ENCODE measurements around the gene SLC2A4.

SLC2A4 gene

DNA sequence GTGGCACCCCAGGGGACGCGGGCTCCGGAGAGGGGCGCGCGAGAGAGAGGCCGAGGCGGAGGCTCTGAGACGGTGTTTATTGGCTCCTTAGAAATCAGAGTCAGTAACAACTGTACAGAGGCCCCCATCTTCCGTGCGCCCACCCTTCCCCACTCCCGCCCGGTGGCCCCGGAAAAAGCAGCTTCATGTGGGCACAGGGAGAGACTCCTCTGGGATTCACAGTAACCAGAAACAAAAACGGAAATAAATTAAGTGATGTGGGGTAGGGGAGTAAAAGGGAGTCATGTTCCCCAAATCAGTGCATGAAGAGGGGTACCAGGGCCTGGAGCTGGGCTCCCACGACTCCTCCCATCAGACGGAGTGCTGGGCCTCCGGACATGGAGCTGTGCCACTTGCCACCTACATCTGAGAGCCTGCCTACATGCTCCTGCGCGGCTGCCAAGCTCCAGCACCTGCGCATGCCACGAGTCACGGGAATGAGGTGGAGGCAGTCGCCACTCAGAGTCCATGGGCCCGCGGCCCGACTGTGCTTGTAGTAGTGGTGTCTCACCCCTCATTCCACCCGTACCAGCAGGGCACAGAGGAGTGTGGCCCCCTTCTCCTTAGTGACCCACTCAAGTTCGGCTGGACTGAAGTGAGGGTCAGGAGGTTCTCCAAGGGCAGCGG, 34.2 kb downstream of the SLC2A4 start:
- no peak for TF ChIP-seq CTCF (IDR thresholded peaks at IDR 0.05; ENCODE audit: extremely low read depth, insufficient read depth, missing control alignments)
- no peak for DNase-seq (ENCODE audit: low spot score)
- in situ Hi-C loops (cut with MboI; ENCODE audit: low pct_unique_long_range_greater_than_20kb, low sequenced_read_pairs, unreplicated experiment): no loop called here

- in situ Hi-C loops (cut with MboI; ENCODE audit: low pct_unique_long_range_greater_than_20kb, low sequenced_read_pairs, unreplicated experiment): no loop called here
- peak; percentile 17 for DNase-seq (ENCODE audit: low spot score)
- no peak for TF ChIP-seq CTCF (IDR thresholded peaks at IDR 0.05; ENCODE audit: extremely low read depth, insufficient read depth, missing control alignments)
Measured at GRCh38 chr17:7317161-7317803, 35.8 kb downstream of the SLC2A4 start.

GRCh38 chr17:7318121-7318860, 36.8 kb downstream of the SLC2A4 start:
- in situ Hi-C loops (cut with MboI; ENCODE audit: low pct_unique_long_range_greater_than_20kb, low sequenced_read_pairs, unreplicated experiment): no loop called here
- DNase-seq (ENCODE audit: low spot score): no peak
- no peak for TF ChIP-seq CTCF (IDR thresholded peaks at IDR 0.05; ENCODE audit: extremely low read depth, insufficient read depth, missing control alignments)

GRCh38 chr17:7321466-7321865, 39.9 kb downstream of the SLC2A4 start:
- TF ChIP-seq CTCF (IDR thresholded peaks at IDR 0.05; ENCODE audit: extremely low read depth, insufficient read depth, missing control alignments): no peak
- in situ Hi-C loops (cut with MboI; ENCODE audit: low pct_unique_long_range_greater_than_20kb, low sequenced_read_pairs, unreplicated experiment): no loop called here

GRCh38 chr17:7322520-7323194, 41.1 kb downstream of the SLC2A4 start:
- DNase-seq (ENCODE audit: low spot score): no peak
- in situ Hi-C loops (cut with MboI; ENCODE audit: low pct_unique_long_range_greater_than_20kb, low sequenced_read_pairs, unreplicated experiment): no loop called here
- no peak for TF ChIP-seq CTCF (IDR thresholded peaks at IDR 0.05; ENCODE audit: extremely low read depth, insufficient read depth, missing control alignments)

More at GRCh38 chr17:7321466-7321865, 39.9 kb downstream of the SLC2A4 start:
- no peak for DNase-seq (ENCODE audit: low spot score)

DNA sequence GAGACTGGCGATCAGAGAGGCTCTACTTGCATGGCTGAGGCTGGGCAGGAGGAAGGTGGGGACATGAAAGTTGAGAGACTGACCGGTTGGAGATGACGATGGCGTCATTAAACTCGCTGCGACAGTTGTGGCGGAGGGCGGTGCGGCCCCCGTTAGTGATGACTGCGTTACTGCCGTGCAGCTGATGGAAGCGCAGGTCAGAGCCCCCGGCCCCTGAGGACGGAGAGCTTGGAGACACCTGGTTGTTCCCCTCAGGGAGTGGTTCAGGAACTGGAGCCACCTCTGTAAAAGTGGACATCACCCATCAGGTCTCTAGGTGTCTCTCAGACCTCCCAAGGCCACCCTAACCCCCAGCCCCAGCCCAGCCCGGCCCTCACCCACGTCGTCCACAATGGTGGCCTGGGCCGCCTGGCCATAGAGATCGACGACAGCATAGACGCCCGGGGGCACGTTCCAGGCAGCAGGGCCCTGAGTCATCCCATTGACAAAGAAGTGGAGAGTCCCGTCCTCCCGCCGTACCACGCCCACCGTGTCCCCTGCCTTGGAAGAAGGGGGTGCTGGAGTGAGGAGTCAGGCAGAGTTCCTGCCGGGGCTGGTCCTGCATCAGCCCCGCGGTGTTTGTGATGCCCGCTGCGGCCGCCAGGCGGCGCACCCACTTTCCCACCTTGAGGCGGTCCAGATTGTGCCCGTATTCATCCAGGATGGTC, 42.4 kb downstream of the SLC2A4 start:
- peak; percentile 80 for DNase-seq (ENCODE audit: low spot score)
- peak; percentile 86 for TF ChIP-seq CTCF (IDR thresholded peaks at IDR 0.05; ENCODE audit: extremely low read depth, insufficient read depth, missing control alignments)
- in situ Hi-C loops (cut with MboI; ENCODE audit: low pct_unique_long_range_greater_than_20kb, low sequenced_read_pairs, unreplicated experiment): no loop called here
